ENCODE data around the gene RGMA.
"Not testable (repeated sequence)": the region's sequence is repeated elsewhere in the genome, so short reads cannot be mapped to it uniquely, and the experiment has no call there.

RGMA gene

GRCh38 chr15:93066834-93067648 is 22.0 kb downstream of the RGMA start:
- DNase-seq (ENCODE audit: low read depth), result no peak

GRCh38 chr15:93066224-93066681 is 22.8 kb downstream of the RGMA start:
- DNase-seq (ENCODE audit: low read depth), result no peak

GRCh38 chr15:93065641-93066045 is 23.4 kb downstream of the RGMA start:
- no peak for DNase-seq (ENCODE audit: low read depth)

- DNase-seq (ENCODE audit: low read depth), result no peak
These were observed 25.0 kb downstream of the RGMA start for GRCh38 chr15:93063796-93064690.

GRCh38 chr15:93063262-93063671 is 25.7 kb downstream of the RGMA start:
- no peak for DNase-seq (ENCODE audit: low read depth)

- not testable (repeated sequence) for DNase-seq (ENCODE audit: low read depth)
These were observed 26.3 kb downstream of the RGMA start for GRCh38 chr15:93062628-93063261.

- DNase-seq (ENCODE audit: low read depth), result no peak
These were observed 28.4 kb downstream of the RGMA start for GRCh38 chr15:93060336-93061248.

GRCh38 chr15:93059442-93059841 is 29.6 kb downstream of the RGMA start:
- no peak for DNase-seq (ENCODE audit: low read depth)

GRCh38 chr15:93058904-93059427 is 30.0 kb downstream of the RGMA start:
- DNase-seq (ENCODE audit: low read depth), result no peak

GRCh38 chr15:93058128-93058527 is 30.9 kb downstream of the RGMA start:
- DNase-seq (ENCODE audit: low read depth), result no peak

- DNase-seq (ENCODE audit: low read depth), result no peak
These were observed 31.4 kb downstream of the RGMA start for GRCh38 chr15:93057618-93058017.

GRCh38 chr15:93056836-93057235 is 32.2 kb downstream of the RGMA start:
- no peak for DNase-seq (ENCODE audit: low read depth)

GRCh38 chr15:93055211-93055610 is 33.8 kb downstream of the RGMA start:
- no peak for DNase-seq (ENCODE audit: low read depth)

GRCh38 chr15:93052090-93052879 is 36.7 kb downstream of the RGMA start:
- no peak for DNase-seq (ENCODE audit: low read depth)

- DNase-seq (ENCODE audit: low read depth), result no peak
These were observed 37.5 kb downstream of the RGMA start for GRCh38 chr15:93051236-93052089.

- no peak for DNase-seq (ENCODE audit: low read depth)
These were observed 38.4 kb downstream of the RGMA start for GRCh38 chr15:93050648-93051047.

- DNase-seq (ENCODE audit: low read depth), result no peak
These were observed 39.0 kb downstream of the RGMA start for GRCh38 chr15:93049914-93050578.

GRCh38 chr15:93049233-93049632 is 39.8 kb downstream of the RGMA start:
- no peak for DNase-seq (ENCODE audit: low read depth)

GRCh38 chr15:93048759-93049161 is 40.3 kb downstream of the RGMA start:
- DNase-seq (ENCODE audit: low read depth), result no peak

Data from activated T-cell treated with anti-CD3 and anti-CD28 coated beads for 48 hours (primary cell).